HG02610 (cell line): ENCODE results near the gene LPP.
"Not testable (repeated sequence)": the region's sequence is repeated elsewhere in the genome, so short reads cannot be mapped to it uniquely, and the experiment has no call there.

Source experiments
- ATAC-seq: cut with Tn5 transposase; IDR thresholded peaks from one replicate; pipeline ENCODE4 v1.9.1; 2021; ENCODE audit warnings: mild to moderate bottlenecking, moderate library complexity; ENCODE audit not compliant: unreplicated experiment

Gene LPP

GRCh38 chr3:188154014-188154808, at the start of gene LPP:
TSS of gene LPP (plus strand) at chr3:188154157. CDS start at chr3:188406121, 251,964 bp downstream.
- peak; percentile 75 for ATAC-seq

GRCh38 chr3:188106006-188106405, 48.0 kb upstream of the LPP start:
- ATAC-seq: no peak

- ATAC-seq: no peak
Observed at GRCh38 chr3:188106454-188106853, 47.5 kb upstream of the LPP start.

GRCh38 chr3:188106887-188107830, 46.8 kb upstream of the LPP start:
- no peak for ATAC-seq

- ATAC-seq: no peak
Observed at GRCh38 chr3:188108703-188109412, 45.1 kb upstream of the LPP start.

- ATAC-seq: no peak
Observed at GRCh38 chr3:188111002-188111584, 42.9 kb upstream of the LPP start.

- no peak for ATAC-seq
Observed at GRCh38 chr3:188113756-188114155, 40.2 kb upstream of the LPP start.

- no peak for ATAC-seq
Observed at GRCh38 chr3:188119846-188120245, 34.1 kb upstream of the LPP start.

GRCh38 chr3:188122571-188123169, 31.3 kb upstream of the LPP start:
- ATAC-seq: no peak

GRCh38 chr3:188123170-188123905, 30.6 kb upstream of the LPP start:
- ATAC-seq: no peak

GRCh38 chr3:188124184-188124583, 29.8 kb upstream of the LPP start:
- no peak for ATAC-seq

GRCh38 chr3:188125076-188125475, 28.9 kb upstream of the LPP start:
- no peak for ATAC-seq

- no peak for ATAC-seq
Observed at GRCh38 chr3:188126276-188126675, 27.7 kb upstream of the LPP start.

GRCh38 chr3:188126934-188127333, 27.0 kb upstream of the LPP start:
- no peak for ATAC-seq

- ATAC-seq: no peak
Observed at GRCh38 chr3:188128905-188129304, 25.1 kb upstream of the LPP start.

GRCh38 chr3:188131023-188131422, 22.9 kb upstream of the LPP start:
- not testable (repeated sequence) for ATAC-seq

- ATAC-seq: no peak
Observed at GRCh38 chr3:188133219-188133618, 20.7 kb upstream of the LPP start.

GRCh38 chr3:188133646-188134045, 20.3 kb upstream of the LPP start:
- no peak for ATAC-seq

GRCh38 chr3:188134079-188134478, 19.9 kb upstream of the LPP start:
- ATAC-seq: no peak

- no peak for ATAC-seq
Observed at GRCh38 chr3:188134856-188135255, 19.1 kb upstream of the LPP start.
